ENCODE measurements around the gene TBC1D16. TPM values are rescaled to one million over a fixed set of nuclear protein-coding genes. Genes with fewer than 3 reads are reported as not detected.

TBC1D16 gene
- total RNA-seq, 1 experiment from 2014 or later, result 96.1 TPM

DNA sequence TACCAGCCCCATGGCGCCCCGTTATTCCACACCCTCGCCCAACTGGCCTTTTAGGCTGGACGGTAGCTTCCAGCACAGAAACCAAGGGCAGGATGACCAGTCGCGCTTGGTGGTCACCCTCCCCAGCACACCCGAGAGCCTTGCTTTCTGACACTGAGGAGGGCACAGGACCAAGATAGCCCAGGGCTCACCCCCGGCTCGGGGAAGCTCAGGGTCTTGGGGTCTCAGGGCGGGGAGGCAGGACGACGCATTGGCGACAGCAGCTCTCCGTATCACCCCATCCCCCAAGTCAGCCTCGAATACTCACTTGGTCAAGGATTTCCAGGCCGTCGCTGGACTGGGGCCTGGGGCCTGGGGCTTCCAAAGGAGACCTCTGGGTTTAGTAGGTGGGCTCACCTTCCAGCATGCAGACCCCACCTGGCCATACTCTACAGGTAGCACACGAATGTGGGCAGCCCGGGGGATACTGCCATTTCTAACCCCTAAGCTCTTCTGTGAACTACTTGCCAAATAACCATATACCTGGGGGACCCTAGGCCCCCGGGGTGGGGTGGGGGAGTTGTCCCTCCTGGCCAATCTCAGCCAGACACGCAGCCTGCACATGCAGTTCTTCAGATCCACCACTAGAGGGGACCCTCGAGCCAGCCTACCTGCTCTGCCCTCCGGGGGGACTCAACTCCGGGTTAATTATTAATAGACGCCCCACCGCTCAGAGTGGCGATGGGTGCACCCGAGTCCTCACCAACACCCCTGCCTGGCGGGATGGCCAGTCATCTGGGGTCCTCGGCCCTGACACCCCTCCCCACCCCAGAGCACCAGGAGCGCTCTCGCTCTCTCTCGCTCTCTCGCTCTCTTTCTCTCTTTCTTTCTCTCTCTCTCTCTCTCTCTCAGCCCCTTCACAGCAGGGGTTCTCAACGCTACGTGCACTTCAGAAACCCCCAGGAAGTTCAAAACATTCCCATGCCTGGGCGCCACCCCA is 30.0 kb downstream of the TBC1D16 start:
- Mint-ChIP-seq H3K27ac (peak overlapping the region; percentile 29; the same call in 1 of the 2 replicates), H3K27me3 (ENCODE audit: low read depth) (no peaks in the 10 kb centered on the region), H3K9me3 (no peaks in the 10 kb centered on the region), H3K4me3 (peak overlapping the region; percentile 81), H3K4me1 (peaks cover 8% of the 10 kb centered on the region), H3K36me3 (peaks cover 11% of the 10 kb centered on the region)
- POLR2A ChIA-PET, result interaction anchor here (0.6 kb wide), 1 partner anchor 1219 kb away, joined by 4 read pairs; no protein-coding TSS in a partner anchor
- peak; percentile 76 for DNase-seq (ENCODE audit: low spot score)
- TF ChIP-seq, protein P1, sequence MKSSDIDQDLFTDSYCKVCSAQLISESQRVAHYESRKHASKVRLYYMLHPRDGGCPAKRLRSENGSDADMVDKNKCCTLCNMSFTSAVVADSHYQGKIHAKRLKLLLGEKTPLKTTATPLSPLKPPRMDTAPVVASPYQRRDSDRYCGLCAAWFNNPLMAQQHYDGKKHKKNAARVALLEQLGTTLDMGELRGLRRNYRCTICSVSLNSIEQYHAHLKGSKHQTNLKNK (CRISPR knock-in tag; IDR thresholded peaks at IDR 0.05), result no peak
- TF ChIP-seq, protein P2, sequence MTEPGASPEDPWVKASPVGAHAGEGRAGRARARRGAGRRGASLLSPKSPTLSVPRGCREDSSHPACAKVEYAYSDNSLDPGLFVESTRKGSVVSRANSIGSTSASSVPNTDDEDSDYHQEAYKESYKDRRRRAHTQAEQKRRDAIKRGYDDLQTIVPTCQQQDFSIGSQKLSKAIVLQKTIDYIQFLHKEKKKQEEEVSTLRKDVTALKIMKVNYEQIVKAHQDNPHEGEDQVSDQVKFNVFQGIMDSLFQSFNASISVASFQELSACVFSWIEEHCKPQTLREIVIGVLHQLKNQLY (CRISPR knock-in tag; IDR thresholded peaks at IDR 0.05), result no peak
- peak; percentile 48; the same call in 1 of the 2 replicates for TF ChIP-seq GABPB1 (CRISPR knock-in tag; IDR thresholded peaks at IDR 0.05)
- TF ChIP-seq, protein P3, sequence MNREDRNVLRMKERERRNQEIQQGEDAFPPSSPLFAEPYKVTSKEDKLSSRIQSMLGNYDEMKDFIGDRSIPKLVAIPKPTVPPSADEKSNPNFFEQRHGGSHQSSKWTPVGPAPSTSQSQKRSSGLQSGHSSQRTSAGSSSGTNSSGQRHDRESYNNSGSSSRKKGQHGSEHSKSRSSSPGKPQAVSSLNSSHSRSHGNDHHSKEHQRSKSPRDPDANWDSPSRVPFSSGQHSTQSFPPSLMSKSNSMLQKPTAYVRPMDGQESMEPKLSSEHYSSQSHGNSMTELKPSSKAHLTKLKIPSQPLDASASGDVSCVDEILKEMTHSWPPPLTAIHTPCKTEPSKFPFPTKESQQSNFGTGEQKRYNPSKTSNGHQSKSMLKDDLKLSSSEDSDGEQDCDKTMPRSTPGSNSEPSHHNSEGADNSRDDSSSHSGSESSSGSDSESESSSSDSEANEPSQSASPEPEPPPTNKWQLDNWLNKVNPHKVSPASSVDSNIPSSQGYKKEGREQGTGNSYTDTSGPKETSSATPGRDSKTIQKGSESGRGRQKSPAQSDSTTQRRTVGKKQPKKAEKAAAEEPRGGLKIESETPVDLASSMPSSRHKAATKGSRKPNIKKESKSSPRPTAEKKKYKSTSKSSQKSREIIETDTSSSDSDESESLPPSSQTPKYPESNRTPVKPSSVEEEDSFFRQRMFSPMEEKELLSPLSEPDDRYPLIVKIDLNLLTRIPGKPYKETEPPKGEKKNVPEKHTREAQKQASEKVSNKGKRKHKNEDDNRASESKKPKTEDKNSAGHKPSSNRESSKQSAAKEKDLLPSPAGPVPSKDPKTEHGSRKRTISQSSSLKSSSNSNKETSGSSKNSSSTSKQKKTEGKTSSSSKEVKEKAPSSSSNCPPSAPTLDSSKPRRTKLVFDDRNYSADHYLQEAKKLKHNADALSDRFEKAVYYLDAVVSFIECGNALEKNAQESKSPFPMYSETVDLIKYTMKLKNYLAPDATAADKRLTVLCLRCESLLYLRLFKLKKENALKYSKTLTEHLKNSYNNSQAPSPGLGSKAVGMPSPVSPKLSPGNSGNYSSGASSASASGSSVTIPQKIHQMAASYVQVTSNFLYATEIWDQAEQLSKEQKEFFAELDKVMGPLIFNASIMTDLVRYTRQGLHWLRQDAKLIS (CRISPR knock-in tag; IDR thresholded peaks at IDR 0.05; ENCODE audit: borderline replicate concordance), result no peak
- TF ChIP-seq MYBL2 (CRISPR knock-in tag; IDR thresholded peaks at IDR 0.05), result no peak
- TF ChIP-seq, protein P4, sequence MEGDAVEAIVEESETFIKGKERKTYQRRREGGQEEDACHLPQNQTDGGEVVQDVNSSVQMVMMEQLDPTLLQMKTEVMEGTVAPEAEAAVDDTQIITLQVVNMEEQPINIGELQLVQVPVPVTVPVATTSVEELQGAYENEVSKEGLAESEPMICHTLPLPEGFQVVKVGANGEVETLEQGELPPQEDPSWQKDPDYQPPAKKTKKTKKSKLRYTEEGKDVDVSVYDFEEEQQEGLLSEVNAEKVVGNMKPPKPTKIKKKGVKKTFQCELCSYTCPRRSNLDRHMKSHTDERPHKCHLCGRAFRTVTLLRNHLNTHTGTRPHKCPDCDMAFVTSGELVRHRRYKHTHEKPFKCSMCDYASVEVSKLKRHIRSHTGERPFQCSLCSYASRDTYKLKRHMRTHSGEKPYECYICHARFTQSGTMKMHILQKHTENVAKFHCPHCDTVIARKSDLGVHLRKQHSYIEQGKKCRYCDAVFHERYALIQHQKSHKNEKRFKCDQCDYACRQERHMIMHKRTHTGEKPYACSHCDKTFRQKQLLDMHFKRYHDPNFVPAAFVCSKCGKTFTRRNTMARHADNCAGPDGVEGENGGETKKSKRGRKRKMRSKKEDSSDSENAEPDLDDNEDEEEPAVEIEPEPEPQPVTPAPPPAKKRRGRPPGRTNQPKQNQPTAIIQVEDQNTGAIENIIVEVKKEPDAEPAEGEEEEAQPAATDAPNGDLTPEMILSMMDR (IDR thresholded peaks at IDR 0.05), result peak; percentile 100
- peak; percentile 54 for ATAC-seq
- CTCF ChIA-PET, result interaction anchor here (0.6 to 4.2 kb wide), 26 partner anchors 7 to 714 kb away, joined by 3 to 42 read pairs (median 4); partner anchors contain the start of gene GAA

DNA sequence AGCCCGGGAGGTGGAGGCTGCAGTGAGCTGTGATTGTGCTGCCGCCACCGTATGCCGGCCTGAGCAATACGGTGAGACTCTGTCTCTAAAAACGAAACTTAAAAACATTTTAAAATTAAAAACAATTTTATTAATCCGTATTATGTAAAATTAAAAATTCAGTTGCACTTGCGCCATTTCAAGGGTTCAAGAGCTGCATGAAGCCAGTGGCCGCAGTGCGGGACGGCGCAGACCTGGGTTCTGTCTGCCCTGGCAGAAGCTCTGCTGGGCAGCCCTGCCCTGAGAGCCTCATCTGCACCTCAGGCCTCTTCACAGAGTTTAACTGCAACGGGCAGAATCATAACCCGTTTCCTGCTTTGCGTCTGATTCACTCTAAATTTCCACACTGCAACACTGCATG is 31.7 kb downstream of the TBC1D16 start:
- no peak for DNase-seq (ENCODE audit: low spot score)
- ChIA-PET POLR2A (no interaction called here), CTCF (interaction anchor here (1.8 to 2.6 kb wide), 2 partner anchors 10 to 120 kb away, joined by 9 to 10 read pairs; no protein-coding TSS in a partner anchor)
- Mint-ChIP-seq H3K27ac (no peak overlapping the region), H3K27me3 (ENCODE audit: low read depth) (no peaks in the 10 kb centered on the region), H3K9me3 (peaks cover 6% of the 10 kb centered on the region; the same call in 1 of the 2 replicates), H3K36me3 (peaks cover 21% of the 10 kb centered on the region), H3K4me1 (peaks cover 8% of the 10 kb centered on the region), H3K4me3 (no peak overlapping the region)
- no peak for ATAC-seq
- TF ChIP-seq RELA (CRISPR knock-in tag; IDR thresholded peaks at IDR 0.05; ENCODE audit: borderline replicate concordance), result no peak
- no peak for TF ChIP-seq ZNF219 (CRISPR knock-in tag; IDR thresholded peaks at IDR 0.05; ENCODE audit: borderline replicate concordance)
- TF ChIP-seq, protein P5, sequence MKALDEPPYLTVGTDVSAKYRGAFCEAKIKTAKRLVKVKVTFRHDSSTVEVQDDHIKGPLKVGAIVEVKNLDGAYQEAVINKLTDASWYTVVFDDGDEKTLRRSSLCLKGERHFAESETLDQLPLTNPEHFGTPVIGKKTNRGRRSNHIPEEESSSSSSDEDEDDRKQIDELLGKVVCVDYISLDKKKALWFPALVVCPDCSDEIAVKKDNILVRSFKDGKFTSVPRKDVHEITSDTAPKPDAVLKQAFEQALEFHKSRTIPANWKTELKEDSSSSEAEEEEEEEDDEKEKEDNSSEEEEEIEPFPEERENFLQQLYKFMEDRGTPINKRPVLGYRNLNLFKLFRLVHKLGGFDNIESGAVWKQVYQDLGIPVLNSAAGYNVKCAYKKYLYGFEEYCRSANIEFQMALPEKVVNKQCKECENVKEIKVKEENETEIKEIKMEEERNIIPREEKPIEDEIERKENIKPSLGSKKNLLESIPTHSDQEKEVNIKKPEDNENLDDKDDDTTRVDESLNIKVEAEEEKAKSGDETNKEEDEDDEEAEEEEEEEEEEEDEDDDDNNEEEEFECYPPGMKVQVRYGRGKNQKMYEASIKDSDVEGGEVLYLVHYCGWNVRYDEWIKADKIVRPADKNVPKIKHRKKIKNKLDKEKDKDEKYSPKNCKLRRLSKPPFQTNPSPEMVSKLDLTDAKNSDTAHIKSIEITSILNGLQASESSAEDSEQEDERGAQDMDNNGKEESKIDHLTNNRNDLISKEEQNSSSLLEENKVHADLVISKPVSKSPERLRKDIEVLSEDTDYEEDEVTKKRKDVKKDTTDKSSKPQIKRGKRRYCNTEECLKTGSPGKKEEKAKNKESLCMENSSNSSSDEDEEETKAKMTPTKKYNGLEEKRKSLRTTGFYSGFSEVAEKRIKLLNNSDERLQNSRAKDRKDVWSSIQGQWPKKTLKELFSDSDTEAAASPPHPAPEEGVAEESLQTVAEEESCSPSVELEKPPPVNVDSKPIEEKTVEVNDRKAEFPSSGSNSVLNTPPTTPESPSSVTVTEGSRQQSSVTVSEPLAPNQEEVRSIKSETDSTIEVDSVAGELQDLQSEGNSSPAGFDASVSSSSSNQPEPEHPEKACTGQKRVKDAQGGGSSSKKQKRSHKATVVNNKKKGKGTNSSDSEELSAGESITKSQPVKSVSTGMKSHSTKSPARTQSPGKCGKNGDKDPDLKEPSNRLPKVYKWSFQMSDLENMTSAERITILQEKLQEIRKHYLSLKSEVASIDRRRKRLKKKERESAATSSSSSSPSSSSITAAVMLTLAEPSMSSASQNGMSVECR (CRISPR knock-in tag; IDR thresholded peaks at IDR 0.05; ENCODE audit: borderline replicate concordance), result no peak
- no peak for TF ChIP-seq ZNF671 (CRISPR knock-in tag; IDR thresholded peaks at IDR 0.05)
- TF ChIP-seq FOXP1 (CRISPR knock-in tag; IDR thresholded peaks at IDR 0.05; ENCODE audit: borderline replicate concordance), result no peak
- TF ChIP-seq, protein P3 (CRISPR knock-in tag; IDR thresholded peaks at IDR 0.05; ENCODE audit: borderline replicate concordance), result no peak
- TF ChIP-seq, protein P6, sequence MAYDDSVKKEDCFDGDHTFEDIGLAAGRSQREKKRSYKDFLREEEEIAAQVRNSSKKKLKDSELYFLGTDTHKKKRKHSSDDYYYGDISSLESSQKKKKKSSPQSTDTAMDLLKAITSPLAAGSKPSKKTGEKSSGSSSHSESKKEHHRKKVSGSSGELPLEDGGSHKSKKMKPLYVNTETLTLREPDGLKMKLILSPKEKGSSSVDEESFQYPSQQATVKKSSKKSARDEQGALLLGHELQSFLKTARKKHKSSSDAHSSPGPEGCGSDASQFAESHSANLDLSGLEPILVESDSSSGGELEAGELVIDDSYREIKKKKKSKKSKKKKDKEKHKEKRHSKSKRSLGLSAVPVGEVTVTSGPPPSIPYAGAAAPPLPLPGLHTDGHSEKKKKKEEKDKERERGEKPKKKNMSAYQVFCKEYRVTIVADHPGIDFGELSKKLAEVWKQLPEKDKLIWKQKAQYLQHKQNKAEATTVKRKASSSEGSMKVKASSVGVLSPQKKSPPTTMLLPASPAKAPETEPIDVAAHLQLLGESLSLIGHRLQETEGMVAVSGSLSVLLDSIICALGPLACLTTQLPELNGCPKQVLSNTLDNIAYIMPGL (CRISPR knock-in tag; IDR thresholded peaks at IDR 0.05), result no peak
